T-helper 17 cell (primary cell): ENCODE results near the gene CALHM2. TPM values are rescaled to one million over a fixed set of nuclear protein-coding genes. Genes with fewer than 3 reads are reported as not detected.
"Not testable (repeated sequence)": the region's sequence is repeated elsewhere in the genome, so short reads cannot be mapped to it uniquely, and the experiment has no call there.

Experiments
- ATAC-seq: fragments of 150-1000 bp; cut with Tn5 transposase; 2 replicates; pipeline ENCODE4 v1.10.0; 2021; ENCODE audit warnings: mild to moderate bottlenecking, moderate library complexity
- DNase-seq, 3 donors: peaks; one replicate each; pipeline versions ENCODE4 v3.0.0 to v3.0.0-alpha.2; 2020 to 2021
- H3K9me3 ChIP-seq: one replicate; pipeline ENCODE4 v1.7.0; 2013; ENCODE audit warnings: low read length, mild to moderate bottlenecking; ENCODE audit not compliant: control insufficient read depth, poor library complexity, severe bottlenecking
- H3K27ac Mint-ChIP-seq: one replicate; pipeline ENCODE4 v1.8.0; 2022; ENCODE audit warnings: mild to moderate bottlenecking, moderate library complexity, mixed read lengths
- H3K27me3 Mint-ChIP-seq: one replicate; pipeline ENCODE4 v1.8.0; 2022; ENCODE audit warnings: mixed read lengths
- H3K36me3 Mint-ChIP-seq: one replicate; pipeline ENCODE4 v1.8.0; 2022; ENCODE audit warnings: low read depth, mixed read lengths
- H3K4me1 Mint-ChIP-seq: one replicate; pipeline ENCODE4 v1.8.0; 2022; ENCODE audit warnings: mild to moderate bottlenecking, mixed read lengths
- H3K4me3 Mint-ChIP-seq: one replicate; pipeline ENCODE4 v1.8.0; 2022; ENCODE audit warnings: mild to moderate bottlenecking, moderate library complexity, mixed read lengths
- total RNA-seq, 4 donors: library from RNA in 2 of 4; stranded (reverse) in 2 of 4; gene quantifications; one replicate each; pipeline ENCODE4 v1.2.3 and lab custom pipeline; 2022 to 2026

CALHM2 gene
- total RNA-seq, 2 donors from 2014 or later, result 15.5 to 23.6 TPM

- Mint-ChIP-seq H3K4me3 (no peak overlapping the region), H3K36me3 (peaks cover 2% of the 10 kb centered on the region), H3K4me1 (peaks cover 22% of the 10 kb centered on the region), H3K27ac (no peak overlapping the region), H3K27me3 (peaks cover 38% of the 10 kb centered on the region)
- H3K9me3 ChIP-seq, result no peaks in the 10 kb centered on the region
- DNase-seq (no peak), ATAC-seq (peak; percentile 18)
Observed at GRCh38 chr10:103490986-103491314, 38.8 kb upstream of the CALHM2 start.

DNA sequence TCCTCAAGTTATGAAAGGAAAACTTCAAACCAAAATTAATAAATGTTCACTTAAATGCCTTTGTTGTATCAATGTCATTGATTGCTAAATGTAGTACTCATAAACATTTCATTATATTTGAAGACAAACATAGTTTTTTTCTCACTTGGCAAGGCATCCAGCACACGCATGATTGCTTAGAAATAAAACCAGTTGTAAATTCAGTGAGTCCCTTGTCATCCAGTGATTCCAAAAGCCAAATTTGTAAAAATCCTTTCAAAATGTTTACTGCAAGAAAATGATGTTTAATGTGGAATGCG, 35.2 kb upstream of the CALHM2 start:
- H3K36me3 Mint-ChIP-seq, result peaks cover 2% of the 10 kb centered on the region
- H3K9me3 ChIP-seq, result no peaks in the 10 kb centered on the region
- H3K27ac Mint-ChIP-seq, result no peak overlapping the region
- DNase-seq (no peak), ATAC-seq (no peak)
- no peak overlapping the region for H3K4me3 Mint-ChIP-seq
- peaks cover 19% of the 10 kb centered on the region for H3K4me1 Mint-ChIP-seq
- H3K27me3 Mint-ChIP-seq, result peaks cover 14% of the 10 kb centered on the region

GRCh38 chr10:103486635-103487409, 34.7 kb upstream of the CALHM2 start:
- peaks cover 21% of the 10 kb centered on the region for H3K4me1 Mint-ChIP-seq
- H3K4me3 Mint-ChIP-seq, ATAC-seq, DNase-seq, H3K27me3 Mint-ChIP-seq, H3K27ac Mint-ChIP-seq, H3K9me3 ChIP-seq, H3K36me3 Mint-ChIP-seq: not testable (repeated sequence)

DNA sequence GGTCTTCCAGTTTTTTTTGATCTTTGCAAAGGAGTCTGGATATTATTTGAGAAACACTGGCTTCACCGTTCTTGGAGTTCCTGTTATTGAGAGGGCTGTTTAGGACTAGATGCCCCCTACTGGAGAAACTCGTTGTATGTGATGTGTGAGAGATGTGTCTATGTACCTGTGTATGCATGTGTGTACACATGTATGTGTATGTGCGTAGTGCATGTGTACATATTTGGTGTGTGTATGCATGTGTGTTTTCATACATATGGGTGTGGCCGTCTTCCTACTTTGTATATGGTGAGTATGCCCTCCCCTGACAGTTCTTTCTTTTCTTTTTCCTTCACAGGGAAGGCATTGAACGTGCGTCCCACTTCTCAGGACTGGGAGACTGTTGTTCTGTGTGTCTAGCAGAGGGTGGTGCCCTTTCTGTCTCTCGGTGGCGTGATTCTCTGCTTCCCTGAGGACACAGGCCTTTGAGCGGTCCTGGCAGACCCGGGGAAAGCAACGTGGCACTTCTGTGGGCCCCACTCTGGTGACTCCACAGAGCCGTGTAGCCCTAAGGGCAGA, 29.9 kb upstream of the CALHM2 start:
- H3K27ac Mint-ChIP-seq, result no peak overlapping the region
- ATAC-seq, result peak; percentile 83
- H3K27me3 Mint-ChIP-seq, result no peaks in the 10 kb centered on the region
- H3K4me3 Mint-ChIP-seq, result no peak overlapping the region
- no peaks in the 10 kb centered on the region for H3K36me3 Mint-ChIP-seq
- H3K4me1 Mint-ChIP-seq, result peaks cover 11% of the 10 kb centered on the region
- H3K9me3 ChIP-seq, result no peaks in the 10 kb centered on the region
- no peak for DNase-seq

GRCh38 chr10:103480521-103480920, 28.4 kb upstream of the CALHM2 start:
- DNase-seq (no peak), ATAC-seq (no peak)
- H3K36me3 Mint-ChIP-seq, result no peaks in the 10 kb centered on the region
- no peaks in the 10 kb centered on the region for H3K27me3 Mint-ChIP-seq
- no peaks in the 10 kb centered on the region for H3K9me3 ChIP-seq
- H3K4me3 Mint-ChIP-seq, result no peak overlapping the region
- H3K4me1 Mint-ChIP-seq, result peaks cover 13% of the 10 kb centered on the region
- H3K27ac Mint-ChIP-seq, result peak overlapping the region; percentile 34

DNA sequence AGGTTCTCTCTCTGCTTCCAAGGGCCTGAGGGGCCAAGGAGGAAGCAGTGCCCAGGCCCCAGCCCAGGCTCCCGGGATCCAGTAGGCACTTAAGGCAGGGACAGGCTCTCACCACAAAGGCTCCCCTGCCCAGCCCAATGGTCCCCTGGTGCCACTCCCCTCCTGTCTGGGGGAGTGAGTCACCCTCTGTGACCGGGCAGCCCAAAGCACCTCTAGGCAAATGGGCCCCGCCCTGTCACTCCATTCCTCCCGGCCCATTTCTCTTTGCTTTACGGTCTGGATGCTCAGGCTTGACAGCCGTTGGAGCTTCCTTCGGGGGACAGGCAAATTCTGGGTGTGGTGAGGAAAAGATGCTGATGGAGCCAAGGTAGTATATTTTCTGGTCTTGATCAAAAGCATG, 27.0 kb upstream of the CALHM2 start, which contains the start of gene CALHM3:
Gene CALHM3 (minus strand): TSS at position 106 of the 400 bp plus-strand sequence. CDS start 208 bp downstream, outside the sequence.
- Mint-ChIP-seq H3K27ac (peak within 1 kb of the TSS; percentile 34), H3K4me1 (peaks cover 14% of the 10 kb centered on the region), H3K36me3 (no peaks in the 10 kb centered on the region), H3K4me3 (no peak within 1 kb of the TSS), H3K27me3 (no peaks in the 10 kb centered on the region)
- DNase-seq (no peak), ATAC-seq (no peak)
- H3K9me3 ChIP-seq, result no peaks in the 10 kb centered on the region

DNA sequence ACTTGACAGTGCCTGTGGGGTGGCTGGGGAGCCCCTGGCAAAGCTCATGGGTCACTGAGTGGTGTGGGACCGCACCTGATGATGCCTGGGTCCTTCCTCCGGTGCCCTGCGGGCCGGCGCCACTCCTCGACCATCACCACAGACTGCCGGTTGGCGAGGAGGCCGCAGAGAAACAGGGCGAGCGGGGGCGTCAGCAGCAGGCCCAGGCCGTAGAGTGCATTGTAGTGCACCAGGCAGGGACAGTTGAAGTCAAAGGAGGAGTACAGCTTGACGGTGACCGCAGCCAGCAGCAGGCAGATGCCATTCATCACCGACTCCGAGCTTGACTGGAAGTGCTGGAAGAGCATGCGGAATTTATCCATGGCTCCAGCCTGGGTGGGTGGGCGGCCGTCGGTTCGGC, 26.5 kb upstream of the CALHM2 start:
- Mint-ChIP-seq H3K4me3 (no peak overlapping the region), H3K36me3 (no peaks in the 10 kb centered on the region), H3K27me3 (no peaks in the 10 kb centered on the region), H3K4me1 (peaks cover 17% of the 10 kb centered on the region), H3K27ac (no peak overlapping the region)
- ATAC-seq, result no peak
- no peaks in the 10 kb centered on the region for H3K9me3 ChIP-seq
- DNase-seq, result no peak

GRCh38 chr10:103476046-103476768, 24.0 kb upstream of the CALHM2 start:
- no peak overlapping the region for H3K4me3 Mint-ChIP-seq
- ATAC-seq (peak; percentile 44), DNase-seq (no peak)
- no peak overlapping the region for H3K27ac Mint-ChIP-seq
- no peaks in the 10 kb centered on the region for H3K36me3 Mint-ChIP-seq
- H3K4me1 Mint-ChIP-seq, result peaks cover 15% of the 10 kb centered on the region
- no peaks in the 10 kb centered on the region for H3K27me3 Mint-ChIP-seq
- H3K9me3 ChIP-seq, result no peaks in the 10 kb centered on the region

GRCh38 chr10:103475437-103475836, 23.3 kb upstream of the CALHM2 start:
- no peak overlapping the region for H3K4me3 Mint-ChIP-seq
- H3K27ac Mint-ChIP-seq, result no peak overlapping the region
- H3K4me1 Mint-ChIP-seq, result peaks cover 23% of the 10 kb centered on the region
- no peak for ATAC-seq
- no peak for DNase-seq
- H3K36me3 Mint-ChIP-seq, result no peaks in the 10 kb centered on the region
- H3K9me3 ChIP-seq, result no peaks in the 10 kb centered on the region
- H3K27me3 Mint-ChIP-seq, result no peaks in the 10 kb centered on the region

DNA sequence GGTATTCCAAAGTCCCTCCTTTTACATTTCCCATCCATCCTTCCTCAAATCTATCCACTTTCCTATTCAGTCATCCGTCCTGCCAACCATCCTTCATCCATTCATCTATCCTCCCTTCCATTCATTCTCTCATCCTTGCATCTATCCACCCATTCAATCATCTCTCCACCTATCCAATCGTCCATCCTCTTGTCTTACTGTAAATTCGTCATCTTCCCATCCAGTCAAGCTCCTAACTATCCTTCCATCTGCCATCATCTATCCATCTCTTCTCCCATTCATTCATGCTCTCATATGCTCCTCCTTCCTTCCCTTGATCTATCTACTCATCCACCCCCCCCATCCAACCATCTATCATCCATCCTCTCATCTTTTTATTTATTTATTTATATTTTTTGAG, 21.9 kb upstream of the CALHM2 start:
- Mint-ChIP-seq H3K4me1 (peaks cover 27% of the 10 kb centered on the region), H3K27me3 (no peaks in the 10 kb centered on the region), H3K4me3 (no peak overlapping the region), H3K36me3 (no peaks in the 10 kb centered on the region), H3K27ac (peak overlapping the region; percentile 8)
- no peaks in the 10 kb centered on the region for H3K9me3 ChIP-seq
- ATAC-seq (no peak), DNase-seq (no peak)

DNA sequence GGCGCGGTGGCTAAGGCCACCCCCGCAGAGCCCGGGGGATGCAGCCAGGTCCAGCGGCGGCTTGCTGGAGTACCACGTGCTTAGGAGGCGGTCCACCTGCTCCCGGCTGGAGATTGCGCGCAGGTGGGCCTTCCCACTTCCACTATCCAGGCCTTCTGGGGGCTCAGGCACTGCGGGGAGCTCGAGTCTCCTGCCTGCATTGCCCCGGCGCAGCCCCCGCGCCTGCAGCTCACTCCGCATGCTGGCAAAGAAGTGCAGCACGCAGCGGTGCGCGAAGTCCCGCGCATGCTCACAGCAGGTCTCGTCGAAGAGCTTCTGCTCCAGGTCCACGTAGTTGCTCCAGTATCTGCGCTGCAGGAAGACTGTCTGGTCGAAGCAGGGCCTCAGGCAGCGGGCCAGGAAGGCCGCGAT, 21.1 kb upstream of the CALHM2 start:
- Mint-ChIP-seq H3K36me3 (no peaks in the 10 kb centered on the region), H3K27ac (no peak overlapping the region), H3K4me1 (peaks cover 27% of the 10 kb centered on the region), H3K27me3 (no peaks in the 10 kb centered on the region), H3K4me3 (no peak overlapping the region)
- H3K9me3 ChIP-seq, result no peaks in the 10 kb centered on the region
- DNase-seq (no peak), ATAC-seq (no peak)

GRCh38 chr10:103472005-103472404, 19.8 kb upstream of the CALHM2 start:
- Mint-ChIP-seq H3K27me3 (no peaks in the 10 kb centered on the region), H3K27ac (peak overlapping the region; percentile 82), H3K36me3 (no peaks in the 10 kb centered on the region), H3K4me1 (peaks cover 38% of the 10 kb centered on the region), H3K4me3 (peak overlapping the region; percentile 83)
- DNase-seq (no peak), ATAC-seq (no peak)
- no peaks in the 10 kb centered on the region for H3K9me3 ChIP-seq

GRCh38 chr10:103470761-103471653, 18.8 kb upstream of the CALHM2 start:
- H3K4me1 Mint-ChIP-seq, result peaks cover 42% of the 10 kb centered on the region
- peak overlapping the region; percentile 82 for H3K27ac Mint-ChIP-seq
- H3K4me3 Mint-ChIP-seq, result peak overlapping the region; percentile 83

More at GRCh38 chr10:103470761-103471653, 18.8 kb upstream of the CALHM2 start:
- peak; percentile 29 to 61 (median 40) for DNase-seq
- peak; percentile 89 for ATAC-seq
- Mint-ChIP-seq H3K36me3 (no peaks in the 10 kb centered on the region), H3K27me3 (no peaks in the 10 kb centered on the region)
- H3K9me3 ChIP-seq, result no peaks in the 10 kb centered on the region
